CD4-positive, alpha-beta T cell treated with Interleukin-4 for 4 hours (primary cell): ENCODE measurements around the gene ORC3.
"Not testable (repeated sequence)": the region's sequence is repeated elsewhere in the genome, so short reads cannot be mapped to it uniquely, and the experiment has no call there.

ENCODE experiments used
- DNase-seq: peaks from one replicate; pipeline ENCODE4 v3.0.0-alpha.2; 2020

The ORC3 gene

DNA sequence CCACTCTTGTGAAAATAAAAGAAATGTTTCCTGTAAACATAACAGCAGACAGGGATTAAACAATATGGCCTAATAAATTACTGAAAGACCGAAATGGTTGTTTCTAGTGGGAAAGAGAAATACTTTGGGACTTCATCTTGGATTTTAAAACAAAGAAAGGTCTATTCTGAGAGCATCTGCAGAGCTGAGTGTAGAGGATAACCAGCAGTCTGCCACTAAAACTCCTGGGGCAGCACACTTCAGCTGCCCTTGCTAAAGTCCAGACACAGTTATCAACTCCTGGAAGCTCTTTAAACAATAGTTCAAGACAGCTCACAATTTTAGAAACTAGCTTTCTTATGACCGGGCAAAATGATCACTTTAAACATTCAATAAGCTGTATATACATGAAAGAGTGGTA lies 73.5 kb downstream of the ORC3 start:
- DNase-seq, result no peak

- no peak for DNase-seq
Observed at GRCh38 chr6:87664921-87665485, 75.1 kb downstream of the ORC3 start.

DNA sequence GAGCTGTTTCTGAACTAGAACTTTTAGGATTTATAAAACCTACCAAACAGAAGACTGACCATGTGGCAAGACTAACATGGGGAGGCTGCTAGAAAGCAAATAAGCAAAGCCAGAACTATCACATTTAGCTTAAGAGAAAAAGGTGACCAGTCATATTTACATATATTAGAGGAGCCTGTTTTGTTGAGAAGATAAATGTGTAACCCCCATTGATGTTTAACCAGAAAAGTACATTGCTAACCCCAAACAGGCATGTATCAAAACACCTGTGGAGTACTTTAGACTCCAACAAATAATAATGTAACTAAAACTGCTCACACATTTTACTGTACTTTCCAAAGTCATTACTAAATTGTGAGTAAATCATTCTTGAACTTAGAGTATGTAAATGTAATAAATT lies 77.1 kb downstream of the ORC3 start:
- DNase-seq, result no peak

DNA sequence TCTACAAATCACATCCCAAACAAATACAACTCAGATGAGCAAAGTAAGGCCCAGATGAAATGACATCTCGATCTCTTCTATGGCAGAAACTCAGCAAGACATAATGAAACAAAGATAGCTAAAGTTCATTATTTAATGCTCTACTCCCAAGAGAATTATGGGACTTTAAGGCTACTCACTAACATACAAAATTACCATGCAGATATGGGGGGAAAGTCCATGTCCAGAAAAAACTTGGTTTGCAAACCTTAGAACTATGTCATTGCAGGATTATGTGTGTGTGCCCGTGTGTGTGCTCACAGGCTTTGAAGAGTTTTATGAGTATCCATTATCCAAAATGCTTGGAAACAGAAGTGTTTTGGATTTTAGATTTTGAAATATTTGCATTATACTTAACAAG lies 78.1 kb downstream of the ORC3 start:
- DNase-seq, result no peak

DNA sequence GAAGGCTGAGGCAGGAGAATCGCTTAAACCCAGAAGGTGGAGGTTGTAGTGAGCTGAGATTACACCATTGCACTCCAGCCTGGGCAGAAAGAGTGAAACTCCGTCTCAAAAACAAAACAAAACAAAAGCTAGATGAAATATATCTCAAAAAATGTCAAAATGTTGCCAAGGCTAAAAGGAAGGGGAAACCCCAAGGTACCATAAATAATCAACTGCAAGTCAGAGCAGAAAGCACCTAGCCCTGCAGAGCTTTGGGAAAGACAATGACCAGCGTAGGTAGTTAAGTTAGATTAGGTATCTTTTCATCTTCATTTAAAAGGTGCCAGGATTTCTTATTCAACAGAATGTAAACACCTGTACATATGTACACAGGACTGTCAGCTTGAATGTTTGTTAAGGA lies 79.1 kb downstream of the ORC3 start:
- DNase-seq, result no peak

DNA sequence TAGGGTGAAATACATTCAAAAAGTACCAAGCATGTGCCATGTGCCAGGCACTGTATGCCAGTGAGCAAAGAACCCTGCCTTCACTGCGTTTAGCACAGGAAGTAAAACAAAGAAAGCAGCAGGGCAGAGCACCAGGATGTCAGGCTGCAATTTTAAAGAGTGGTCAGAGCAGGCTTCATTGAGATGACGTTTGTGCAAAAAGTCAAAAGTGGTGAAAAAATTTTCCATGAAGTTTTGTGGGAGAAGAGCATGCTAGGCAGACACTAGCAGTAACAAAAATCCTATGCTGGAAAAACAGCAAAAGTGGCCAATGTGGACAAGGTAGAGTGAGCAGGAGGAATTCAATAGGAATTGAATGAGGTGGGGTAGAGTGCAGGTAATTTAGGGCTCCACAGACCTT lies 80.8 kb downstream of the ORC3 start:
- no peak for DNase-seq

GRCh38 chr6:87671555-87672029 lies 81.7 kb downstream of the ORC3 start:
- DNase-seq, result no peak

DNA sequence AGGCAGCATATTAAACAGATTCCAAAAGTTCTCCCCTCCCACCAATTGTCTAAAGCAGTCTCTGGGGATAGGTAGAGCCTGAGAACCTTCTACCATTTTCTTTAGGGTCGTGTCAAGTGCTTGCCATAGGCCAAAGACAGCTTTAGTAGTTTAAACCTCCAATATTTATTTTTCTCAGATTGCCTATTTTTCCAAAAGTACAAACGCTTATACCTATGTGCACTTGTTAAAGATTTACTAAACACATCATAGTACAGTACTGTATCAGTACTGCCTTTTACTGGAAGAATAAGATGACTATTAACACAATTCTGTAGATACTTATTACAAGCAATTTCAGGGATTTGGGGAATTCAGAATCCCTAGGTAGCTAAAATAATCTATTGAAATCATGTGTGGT lies 82.7 kb downstream of the ORC3 start:
- no peak for DNase-seq

DNA sequence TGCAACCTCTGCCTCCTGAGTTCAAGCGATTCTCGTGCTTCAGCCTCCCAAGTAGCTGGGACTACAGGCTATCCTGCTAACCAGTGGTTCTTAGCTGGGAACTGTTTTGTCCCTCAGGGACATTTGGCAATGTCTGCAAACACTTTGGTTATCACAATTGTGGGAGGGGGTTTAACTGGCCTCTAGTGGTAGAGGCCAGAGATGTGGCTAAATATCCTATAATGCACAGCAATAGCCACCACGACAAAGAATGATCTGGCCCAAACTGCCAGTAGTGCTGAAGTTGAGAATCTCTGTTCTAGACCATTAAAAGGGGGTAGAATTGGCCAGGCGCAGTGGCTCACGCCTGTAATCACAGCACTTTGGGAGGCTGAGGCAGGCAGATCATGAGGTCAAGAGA lies 83.3 kb downstream of the ORC3 start:
- DNase-seq, result no peak

- no peak for DNase-seq
Observed at GRCh38 chr6:87674290-87674689, 84.4 kb downstream of the ORC3 start.

- no peak for DNase-seq
Observed at GRCh38 chr6:87675004-87675681, 85.2 kb downstream of the ORC3 start.

GRCh38 chr6:87682310-87682709 lies 92.4 kb downstream of the ORC3 start:
- DNase-seq, result peak; percentile 28

DNA sequence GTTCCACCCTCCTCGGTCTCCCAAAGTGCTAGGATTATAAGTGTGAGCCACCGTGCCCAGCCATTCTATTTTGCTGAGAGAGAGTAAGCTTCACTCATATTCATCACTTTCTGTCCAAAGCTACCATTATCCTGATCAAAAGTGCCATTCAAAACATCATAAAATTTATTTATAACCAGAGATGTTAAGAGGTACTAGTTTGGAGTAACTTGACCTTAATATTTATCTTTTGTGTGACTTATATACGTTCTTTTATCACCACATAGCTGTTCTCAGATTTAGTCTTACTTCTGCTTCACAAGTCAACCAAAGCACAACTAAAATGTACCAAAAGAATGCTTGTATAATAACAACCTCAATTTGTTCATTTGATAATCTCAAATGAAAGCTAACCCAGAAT lies 94.0 kb downstream of the ORC3 start:
- DNase-seq, result no peak

GRCh38 chr6:87684895-87685654 lies 95.1 kb downstream of the ORC3 start:
- DNase-seq, result no peak

DNA sequence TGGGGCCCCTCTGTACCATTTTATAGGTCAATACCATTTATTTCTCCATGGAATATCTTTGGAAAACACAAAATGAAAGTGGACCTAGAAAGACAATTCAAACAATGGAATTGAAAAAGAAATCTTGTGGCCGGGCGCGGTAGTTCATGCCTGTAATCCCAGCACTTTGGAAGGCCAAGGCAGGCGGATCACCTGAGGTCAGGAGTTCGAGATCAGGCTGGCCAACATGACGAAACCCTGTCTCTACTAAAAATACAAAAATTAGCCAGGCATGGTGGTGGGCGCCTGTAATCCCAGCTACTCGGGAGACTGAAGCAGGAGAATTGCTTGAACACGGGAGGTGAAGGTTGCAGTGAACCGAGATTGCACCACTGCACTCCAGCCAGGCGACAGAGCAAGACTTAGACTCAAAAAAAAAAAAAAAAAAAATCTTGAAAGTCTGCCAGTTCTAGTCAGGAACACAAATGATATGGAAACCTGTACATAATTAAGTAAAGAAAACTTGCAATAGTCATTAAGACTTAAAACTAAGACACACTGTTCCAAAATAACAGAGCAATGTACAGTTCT lies 96.8 kb downstream of the ORC3 start:
- not testable (repeated sequence) for DNase-seq

DNA sequence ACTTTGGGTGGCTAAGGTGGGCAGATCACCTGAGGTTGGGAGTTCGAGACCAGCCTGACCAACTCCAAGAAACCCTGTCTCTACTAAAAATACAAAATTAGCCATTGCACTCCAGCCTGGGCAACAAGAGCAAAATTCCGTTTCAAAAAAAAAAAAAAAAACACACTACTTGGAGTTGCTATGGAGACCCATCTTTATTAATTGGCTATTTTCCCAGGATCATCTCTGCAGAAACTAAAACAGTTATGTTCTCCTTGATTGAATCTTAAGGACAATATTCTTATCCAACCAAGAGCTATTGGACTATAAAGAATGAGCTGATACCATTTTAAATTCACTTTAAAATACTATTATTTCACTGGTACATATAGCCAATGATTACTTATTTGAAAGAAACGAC lies 97.4 kb downstream of the ORC3 start:
- DNase-seq, result no peak

GRCh38 chr6:87687893-87688292 lies 98.0 kb downstream of the ORC3 start:
- DNase-seq, result not testable (repeated sequence)

GRCh38 chr6:87690441-87690840 lies 100.5 kb downstream of the ORC3 start:
- DNase-seq, result no peak

DNA sequence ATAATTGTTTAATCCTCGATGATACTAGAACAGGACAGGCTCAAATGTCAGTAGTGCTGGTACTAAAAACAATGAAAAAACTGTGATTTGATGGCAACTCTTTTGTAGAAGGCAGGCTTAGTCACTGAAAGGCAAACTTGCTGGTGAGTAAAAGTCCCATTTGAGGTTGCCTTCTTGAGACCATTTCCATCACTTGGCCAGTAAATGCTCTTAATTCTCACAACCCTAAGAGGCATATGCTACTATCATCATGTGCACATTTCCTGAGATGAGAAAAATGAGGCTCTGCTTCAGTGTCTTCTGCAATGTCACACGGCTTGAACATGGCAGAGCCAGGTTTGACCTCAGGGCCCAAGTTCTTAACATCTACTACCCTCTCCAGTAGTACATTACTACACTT lies 102.2 kb downstream of the ORC3 start:
- DNase-seq, result no peak

DNA sequence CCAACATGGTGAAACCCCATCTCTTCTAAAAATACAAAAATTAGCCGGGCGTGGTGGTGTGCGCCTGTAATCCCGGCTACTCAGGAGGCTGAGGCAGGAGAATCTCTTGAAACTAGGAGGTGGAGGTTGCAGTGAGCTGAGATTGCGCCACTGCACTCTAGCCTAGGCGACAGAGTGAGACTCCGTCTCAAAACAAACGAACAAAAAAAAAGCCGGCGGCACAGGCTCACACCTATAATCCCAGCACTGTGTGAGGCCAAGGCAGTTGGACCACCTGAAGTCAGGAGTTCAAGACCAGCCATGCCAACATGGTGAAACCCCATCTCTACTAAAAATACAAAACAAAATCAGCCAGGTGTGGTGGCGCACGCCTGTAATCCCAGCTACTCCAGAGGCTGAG lies 106.9 kb downstream of the ORC3 start:
- not testable (repeated sequence) for DNase-seq

DNA sequence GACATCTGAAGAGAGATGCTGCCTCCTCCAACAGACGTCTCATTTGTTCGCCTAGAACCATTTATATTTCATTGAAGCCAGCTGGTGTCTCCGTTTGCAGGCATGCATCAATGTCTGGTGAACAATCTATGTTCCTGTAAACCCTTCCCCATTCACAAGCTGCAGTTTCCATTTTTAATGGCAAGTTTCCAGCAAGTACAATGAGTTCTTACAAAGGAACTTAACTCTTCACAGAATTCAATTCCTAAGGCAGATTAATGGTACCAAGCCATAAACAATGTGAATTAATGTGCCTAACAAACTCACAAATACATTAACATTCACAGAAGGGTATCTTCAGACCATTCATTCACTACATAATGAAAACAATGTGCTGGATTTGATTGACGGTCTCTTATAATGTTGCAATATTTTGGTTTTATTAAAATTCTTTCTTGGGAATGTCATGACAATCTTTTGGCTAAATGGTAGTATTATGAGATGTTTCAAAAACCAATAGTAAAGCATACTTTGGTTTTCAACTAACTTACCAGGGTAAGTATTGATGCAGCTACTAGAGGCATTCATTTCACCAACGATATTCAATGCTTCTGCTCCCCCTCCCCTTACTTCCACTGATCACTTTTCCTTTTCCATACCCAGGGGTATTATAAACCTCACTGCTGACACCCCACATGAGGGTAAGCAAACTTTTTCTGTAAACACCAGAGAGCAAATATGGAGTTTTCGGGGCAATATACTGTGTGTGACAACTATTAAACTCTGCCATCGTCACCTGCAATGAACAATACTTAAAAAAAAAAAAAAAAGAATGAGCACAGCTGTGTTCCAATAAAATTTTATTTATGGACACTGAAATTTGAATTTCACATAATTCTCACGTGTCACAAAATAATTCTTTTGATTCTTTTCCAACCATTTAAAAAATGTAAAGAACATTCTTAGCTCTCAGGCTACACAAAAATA lies 107.9 kb downstream of the ORC3 start:
- no peak for DNase-seq

GRCh38 chr6:87698547-87699006 lies 108.6 kb downstream of the ORC3 start:
- peak; percentile 33 for DNase-seq

GRCh38 chr6:87699576-87699975 lies 109.6 kb downstream of the ORC3 start:
- DNase-seq, result no peak
